Hepatocyte (in vitro differentiated cells): ENCODE data around the gene AMPH. TPM values are rescaled to one million over a fixed set of nuclear protein-coding genes. Genes with fewer than 3 reads are reported as not detected.

Experiments used
- DNase-seq: peaks from one replicate; pipeline ENCODE4 v3.0.0-alpha.2; 2016; ENCODE audit warnings: low spot score
- H2AFZ ChIP-seq: fragments of 200-600 bp; sonication (generic); 2 replicates; pipeline ENCODE4 v1.6.0; 2016; ENCODE audit warnings: antibody characterized with exemption, mild to moderate bottlenecking
- H3K27ac ChIP-seq: fragments of 200-600 bp; sonication (generic); 2 replicates; pipeline ENCODE4 v1.5.1; 2016; ENCODE audit warnings: mild to moderate bottlenecking
- H3K27me3 ChIP-seq: fragments of 200-600 bp; sonication (generic); 2 replicates; pipeline ENCODE4 v1.6.1; 2016
- H3K36me3 ChIP-seq: fragments of 200-600 bp; sonication (generic); replicated peaks from 2 replicates; pipeline ENCODE4 v1.5.1; 2016; ENCODE audit warnings: low read depth; ENCODE audit not compliant: insufficient read depth
- H3K4me1 ChIP-seq: fragments of 200-600 bp; sonication (generic); 2 replicates; pipeline ENCODE4 v1.5.1; 2016; ENCODE audit warnings: mild to moderate bottlenecking, moderate library complexity; ENCODE audit not compliant: insufficient read depth
- H3K4me2 ChIP-seq: fragments of 200-600 bp; sonication (generic); 2 replicates; pipeline ENCODE4 v1.6.0; 2016
- H3K4me3 ChIP-seq: fragments of 200-600 bp; sonication (generic); 2 replicates; pipeline ENCODE4 v1.5.1; 2016; ENCODE audit warnings: mild to moderate bottlenecking
- H3K79me2 ChIP-seq: fragments of 200-600 bp; sonication (generic); 2 replicates; pipeline ENCODE4 v1.6.0; 2017; ENCODE audit warnings: mild to moderate bottlenecking
- H3K9me2 ChIP-seq: fragments of 200-600 bp; sonication (generic); replicated peaks from 2 replicates; pipeline ENCODE4 v1.6.0; 2017; ENCODE audit warnings: mild to moderate bottlenecking; ENCODE audit not compliant: insufficient read depth
- H3K9me3 ChIP-seq: fragments of 200-600 bp; sonication (generic); 2 replicates; pipeline ENCODE4 v1.5.1; 2016; ENCODE audit warnings: low read depth, mild to moderate bottlenecking
- H4K20me1 ChIP-seq: fragments of 200-600 bp; sonication (generic); 2 replicates; pipeline ENCODE4 v1.6.0; 2016; ENCODE audit warnings: mild to moderate bottlenecking; ENCODE audit not compliant: insufficient read depth, poor library complexity, severe bottlenecking
- CTCF ChIP-seq: fragments of 200-600 bp; sonication (generic); IDR thresholded peaks from 2 replicates; pipeline ENCODE4 v1.5.1; 2016; ENCODE audit warnings: antibody characterized with exemption, mild to moderate bottlenecking; ENCODE audit not compliant: poor library complexity
- EZH2 ChIP-seq: fragments of 200-600 bp; sonication (generic); IDR thresholded peaks from 2 replicates; pipeline ENCODE4 v1.6.1; 2016; ENCODE audit warnings: antibody characterized with exemption, mild to moderate bottlenecking, borderline replicate concordance
- EZH2phosphoT487 ChIP-seq: fragments of 200-600 bp; sonication (generic); IDR thresholded peaks from one replicate; pipeline ENCODE4 v1.6.1; 2018; ENCODE audit warnings: antibody characterized with exemption, mild to moderate bottlenecking, low read depth, moderate library complexity; ENCODE audit not compliant: unreplicated experiment, severe bottlenecking
- WGBS: methylation state at CpG from one replicate; pipeline ENCODE4 v1.1.6; 2016; ENCODE audit warnings: low lambda C conversion rate; ENCODE audit errors: missing lambda C conversion rate; 5-methylcytosine and 5-hydroxymethylcytosine counted together
- polyA plus RNA-seq: library from polyadenylated mRNA; unstranded; fragments of >200 nt; fragmentation: Nextera tagmentation; extraction: Ambion mirVana; gene quantifications from 2 replicates; pipeline ENCODE4 v1.2.1, GENCODE V29; 2016
- total RNA-seq: library from RNA; depleted of rRNA; stranded (reverse); fragments of >200 nt; gene quantifications from 2 replicates; pipeline ENCODE4 v1.2.3, GENCODE V29; 2014

AMPH gene
- total and polyA plus RNA-seq, 2 experiments from 2014 or later: 2.0 to 2.8 TPM

- Histone ChIP-seq H3K36me3 (no peaks in the 10 kb centered on the region), H3K4me2 (no peak overlapping the region), H3K27me3 (no peaks in the 10 kb centered on the region), H3K4me3 (no peak overlapping the region), H3K27ac (no peak overlapping the region), H3K9me2 (no peaks in the 10 kb centered on the region), H3K9me3 (no peaks in the 10 kb centered on the region), H3K79me2 (no peaks in the 10 kb centered on the region), H3K4me1 (no peaks in the 10 kb centered on the region), H4K20me1 (no peaks in the 10 kb centered on the region), H2AFZ (no peak overlapping the region)
- DNase-seq: no peak
- no peak for TF ChIP-seq CTCF
- TF ChIP-seq EZH2: no peak
- TF ChIP-seq EZH2phosphoT487: no peak
- 46% methylated on average over 4 of the region's 4 CpGs for WGBS
These were observed 203.8 kb downstream of the AMPH start for GRCh38 chr7:38427279-38427955.

- H3K4me3 ChIP-seq: no peak overlapping the region
- H2AFZ ChIP-seq: no peak overlapping the region
- H3K4me1 ChIP-seq: no peaks in the 10 kb centered on the region
- H3K9me3 ChIP-seq: no peaks in the 10 kb centered on the region
- no peaks in the 10 kb centered on the region for H3K9me2 ChIP-seq
- H3K36me3 ChIP-seq: no peaks in the 10 kb centered on the region
- no peaks in the 10 kb centered on the region for H3K79me2 ChIP-seq
- no peak for DNase-seq
- WGBS: 78% methylated on average over 2 of the region's 2 CpGs
- no peak overlapping the region for H3K4me2 ChIP-seq
- H4K20me1 ChIP-seq: no peaks in the 10 kb centered on the region
- no peaks in the 10 kb centered on the region for H3K27me3 ChIP-seq
- no peak overlapping the region for H3K27ac ChIP-seq
- no peak for TF ChIP-seq CTCF
- TF ChIP-seq EZH2: no peak
- TF ChIP-seq EZH2phosphoT487: no peak
These were observed 205.7 kb downstream of the AMPH start for GRCh38 chr7:38425509-38425908.

- Histone ChIP-seq H3K4me2 (no peak overlapping the region), H2AFZ (no peak overlapping the region), H3K4me3 (no peak overlapping the region), H3K79me2 (no peaks in the 10 kb centered on the region), H3K9me3 (no peaks in the 10 kb centered on the region), H3K9me2 (no peaks in the 10 kb centered on the region), H3K4me1 (no peaks in the 10 kb centered on the region), H4K20me1 (no peaks in the 10 kb centered on the region), H3K36me3 (no peaks in the 10 kb centered on the region), H3K27ac (no peak overlapping the region), H3K27me3 (no peaks in the 10 kb centered on the region)
- 84% methylated on average over 3 of the region's 3 CpGs for WGBS
- no peak for DNase-seq
- TF ChIP-seq EZH2: no peak
- TF ChIP-seq CTCF: no peak
- no peak for TF ChIP-seq EZH2phosphoT487
These were observed 206.3 kb downstream of the AMPH start for GRCh38 chr7:38424750-38425463.
